ENCODE results near the gene LHX8.

LHX8 gene

GRCh38 chr1:75203415-75204277, 69.5 kb downstream of the LHX8 start:
- DNase-seq (ENCODE audit: low spot score) (peak; percentile 62), FAIRE-seq (peak; percentile 79)

- DNase-seq (ENCODE audit: low spot score) (no peak), FAIRE-seq (no peak)
These were observed 74.7 kb downstream of the LHX8 start for GRCh38 chr1:75208862-75209261.

Data from RCC 7860 (cell line).